ENCODE results near the gene GRK4. TPM values are rescaled to one million over a fixed set of nuclear protein-coding genes. Genes with fewer than 3 reads are reported as not detected.
"Not testable (repeated sequence)": the region's sequence is repeated elsewhere in the genome, so short reads cannot be mapped to it uniquely, and the experiment has no call there.

Gene GRK4
- polyA plus RNA-seq (ENCODE audit: insufficient read length): 11.2 TPM

DNA sequence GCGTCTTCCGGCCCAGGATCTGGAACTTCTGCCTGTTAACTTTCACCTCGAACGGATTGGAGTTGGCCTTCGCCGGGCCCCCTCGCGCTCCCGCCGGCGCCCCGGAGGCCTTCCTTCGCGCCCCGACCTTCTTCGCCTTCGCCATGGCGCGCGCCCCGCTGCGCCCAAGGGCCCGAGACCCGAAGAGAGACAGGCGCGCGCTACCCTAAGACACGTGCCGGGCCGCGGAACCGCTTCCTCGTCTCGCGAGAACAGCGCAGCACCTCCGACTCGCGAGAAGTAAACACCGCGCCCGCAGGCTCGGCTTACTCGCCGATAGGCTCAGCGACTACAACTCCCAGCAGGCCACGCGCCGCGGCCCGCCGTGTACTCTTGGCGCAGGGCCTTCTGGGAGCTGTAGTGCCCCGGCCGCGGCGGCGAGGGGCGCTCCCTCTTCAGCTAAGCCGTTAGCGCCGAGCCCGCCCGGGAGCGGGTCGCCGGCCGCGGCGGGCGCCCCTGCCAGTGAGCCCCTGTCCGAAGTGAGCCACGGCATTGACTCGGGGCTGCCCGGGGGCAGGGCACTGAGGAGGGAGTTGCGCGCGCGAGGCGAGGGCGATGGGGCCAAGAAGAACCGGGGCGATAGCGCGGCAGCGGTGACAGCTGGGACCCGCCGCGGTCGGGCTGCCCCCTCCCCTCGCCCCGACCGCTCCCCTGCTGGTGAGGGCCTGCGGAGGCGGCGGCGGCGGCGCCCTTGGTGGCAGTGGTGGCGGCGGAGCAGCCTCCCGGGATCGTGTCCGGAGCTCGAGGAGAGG is at the start of gene GRK4, which contains the start of gene NOP14:
TSS of gene GRK4 (plus strand) at position 397 of the 791 bp plus-strand sequence. CDS start 500 bp downstream, outside the sequence.
TSS of gene NOP14 (minus strand) at position 232 of the 791 bp plus-strand sequence. CDS start at position 145, 87 bp downstream.
- DNase-seq: peak; percentile 99

DNA sequence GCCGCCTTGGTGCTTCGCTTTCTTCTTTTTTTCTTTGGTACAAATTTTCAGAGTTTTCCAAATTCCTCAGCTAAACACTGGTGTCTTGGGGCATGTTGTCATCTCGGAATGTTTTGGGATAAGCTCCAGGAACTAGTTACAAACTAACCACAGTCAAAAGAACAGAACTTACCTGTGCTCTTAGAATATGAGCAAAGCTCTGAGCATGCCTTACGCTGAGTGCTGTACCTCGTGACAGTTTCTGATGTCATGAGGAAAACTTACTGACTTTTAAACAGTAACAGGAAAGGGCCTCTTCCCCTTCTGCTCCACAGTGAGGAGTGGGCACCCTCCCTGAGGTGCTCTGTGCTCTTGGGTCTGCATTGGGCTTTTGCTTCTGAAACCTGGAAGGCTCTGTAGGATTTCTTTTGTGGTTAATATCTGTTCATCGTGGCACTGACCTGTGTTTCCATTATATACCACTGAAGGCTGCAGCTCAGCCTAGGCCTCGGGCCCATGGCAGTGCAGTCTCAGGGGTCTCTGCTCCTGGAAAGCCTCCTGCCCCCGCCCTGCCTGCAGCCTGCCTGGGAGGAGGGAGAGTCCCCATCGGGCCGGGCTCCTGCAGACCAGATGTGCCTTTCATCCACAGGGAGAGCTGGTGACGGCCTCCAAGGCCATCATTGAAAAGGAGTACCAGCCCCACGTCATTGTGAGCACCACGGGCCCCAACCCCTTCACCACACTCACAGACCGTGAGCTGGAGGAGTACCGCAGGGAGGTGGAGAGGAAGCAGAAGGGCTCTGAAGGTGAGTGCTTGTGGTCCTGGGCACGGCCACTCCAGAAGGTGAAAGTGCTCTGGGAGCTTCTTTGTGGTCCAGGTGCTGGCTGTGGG is 48.9 kb upstream of the GRK4 start:
- DNase-seq: no peak

DNA sequence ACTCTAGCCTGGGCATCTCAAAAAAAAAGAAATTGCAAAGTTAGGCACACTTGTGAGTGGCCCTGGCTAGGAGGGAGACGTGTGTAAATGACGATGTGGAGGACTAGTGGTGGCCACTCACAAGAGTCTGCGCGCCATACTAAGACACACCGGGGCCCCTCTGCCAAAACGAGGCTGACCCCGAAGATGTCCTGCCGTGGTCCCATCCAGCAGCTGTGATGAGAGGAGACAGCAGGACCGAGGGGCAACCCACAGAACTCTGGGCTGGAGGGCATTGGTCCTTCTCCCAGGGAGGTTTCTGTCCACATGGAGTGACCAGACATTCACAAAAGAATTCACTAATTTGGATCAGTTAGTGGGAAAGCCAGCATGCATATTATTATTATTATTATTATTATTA is 47.6 kb upstream of the GRK4 start:
- no peak for DNase-seq

DNA sequence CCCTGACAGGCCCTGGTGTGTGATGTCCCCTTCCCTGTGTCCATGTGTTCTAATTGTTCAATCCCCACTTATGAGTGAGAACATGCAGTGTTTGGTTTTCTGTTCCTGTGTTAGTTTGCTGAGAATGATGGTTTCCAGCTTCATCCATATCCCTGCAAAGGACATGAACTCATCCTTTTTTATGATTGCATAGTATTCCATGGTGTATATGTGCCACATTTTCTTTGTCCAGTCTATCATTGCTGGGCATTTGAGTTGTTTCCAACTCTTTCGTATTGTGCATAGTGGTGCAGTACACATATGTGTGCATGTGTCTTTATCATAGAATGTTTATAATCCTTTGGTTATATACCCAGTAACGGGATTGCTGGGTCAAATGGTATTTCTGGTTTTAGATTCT is 46.7 kb upstream of the GRK4 start:
- DNase-seq: not testable (repeated sequence)

DNA sequence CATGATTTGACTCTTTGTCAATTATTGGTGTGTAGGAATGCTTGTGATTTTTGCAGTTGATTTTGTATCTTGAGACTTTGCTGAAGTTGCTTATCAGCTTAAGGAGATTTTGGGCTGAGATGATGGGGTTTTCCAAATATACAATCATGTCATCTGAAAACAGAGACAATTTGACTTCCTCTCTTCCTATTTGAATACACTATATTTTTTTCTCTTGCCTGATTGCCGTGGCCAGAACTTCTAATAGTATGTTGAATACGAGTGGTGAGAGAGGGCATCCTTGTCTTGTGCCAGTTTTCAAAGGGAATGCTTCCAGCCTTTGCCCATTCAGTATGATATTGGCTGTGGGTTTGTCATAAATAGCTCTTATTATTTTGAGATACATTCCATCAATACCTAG is 45.1 kb upstream of the GRK4 start:
- not testable (repeated sequence) for DNase-seq

DNA sequence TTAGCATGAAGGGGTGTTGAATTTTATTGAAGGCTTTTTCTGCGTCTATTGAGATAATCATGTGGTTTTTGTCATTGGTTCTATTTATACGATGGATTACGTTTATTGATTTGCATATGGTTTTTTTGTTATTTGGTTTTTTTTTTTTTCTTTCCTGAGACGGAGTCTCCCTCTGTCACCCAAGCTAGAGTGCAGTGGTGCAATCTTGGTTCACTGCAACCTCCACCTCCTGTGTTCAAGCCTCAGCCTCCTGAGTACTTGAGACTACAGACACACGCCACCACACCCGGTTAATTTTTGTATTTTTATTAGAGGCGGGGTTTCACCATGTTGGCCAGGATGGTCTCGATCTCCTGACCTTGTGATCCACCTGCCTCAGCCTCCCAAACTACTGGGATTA is 44.7 kb upstream of the GRK4 start:
- not testable (repeated sequence) for DNase-seq

DNA sequence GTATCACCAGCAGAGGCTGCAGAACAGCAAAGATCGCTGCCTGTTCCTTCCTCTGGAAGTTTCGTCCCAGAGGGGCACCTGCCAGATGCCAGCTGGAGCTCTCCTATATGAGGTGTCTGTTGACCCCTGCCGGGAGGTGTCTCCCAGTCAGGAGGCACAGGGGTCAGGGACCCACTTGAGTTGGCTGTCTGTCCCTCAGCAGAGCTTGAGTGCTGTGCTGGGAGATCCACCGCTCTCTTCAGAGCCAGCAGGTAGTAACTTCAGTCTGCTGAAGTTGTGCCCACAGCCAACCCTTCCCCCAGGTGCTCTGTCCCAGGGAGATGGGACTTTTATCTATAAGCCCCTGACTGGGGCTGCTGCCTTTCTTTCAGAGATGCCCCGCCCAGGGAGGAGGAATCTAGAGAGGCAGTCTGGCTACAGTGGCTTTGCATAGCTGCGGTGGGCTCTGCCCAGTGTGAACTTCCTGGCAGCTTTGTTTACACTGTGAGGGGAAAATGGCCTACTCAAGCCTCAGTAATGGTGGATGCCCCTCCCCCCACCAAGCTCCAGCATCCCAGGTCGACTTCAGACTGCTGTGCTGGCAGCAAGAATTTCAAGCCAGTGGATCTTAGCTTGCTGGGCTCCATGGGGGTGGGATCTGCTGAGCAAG is 40.8 kb upstream of the GRK4 start:
- not testable (repeated sequence) for DNase-seq

DNA sequence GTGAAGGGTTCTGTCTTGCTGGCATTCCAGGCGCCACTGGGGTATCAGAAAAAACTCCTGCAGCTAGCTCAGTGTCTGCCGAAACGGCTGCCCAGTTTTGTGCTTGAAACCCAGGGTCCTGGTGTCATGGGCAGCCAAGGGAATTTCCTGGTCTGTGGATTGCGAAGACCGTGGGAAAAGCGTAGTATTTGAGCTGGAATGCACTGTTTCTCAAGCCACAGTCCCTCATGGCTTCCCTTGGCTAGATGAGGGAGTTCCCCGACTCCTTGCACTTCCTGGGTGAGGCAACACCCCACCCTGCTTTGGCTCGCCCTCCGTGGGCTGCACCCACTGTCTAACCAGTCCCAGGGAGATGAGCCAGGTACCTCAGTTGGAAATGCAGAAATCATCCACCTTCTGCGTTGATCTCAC is 40.2 kb upstream of the GRK4 start:
- DNase-seq: no peak

DNA sequence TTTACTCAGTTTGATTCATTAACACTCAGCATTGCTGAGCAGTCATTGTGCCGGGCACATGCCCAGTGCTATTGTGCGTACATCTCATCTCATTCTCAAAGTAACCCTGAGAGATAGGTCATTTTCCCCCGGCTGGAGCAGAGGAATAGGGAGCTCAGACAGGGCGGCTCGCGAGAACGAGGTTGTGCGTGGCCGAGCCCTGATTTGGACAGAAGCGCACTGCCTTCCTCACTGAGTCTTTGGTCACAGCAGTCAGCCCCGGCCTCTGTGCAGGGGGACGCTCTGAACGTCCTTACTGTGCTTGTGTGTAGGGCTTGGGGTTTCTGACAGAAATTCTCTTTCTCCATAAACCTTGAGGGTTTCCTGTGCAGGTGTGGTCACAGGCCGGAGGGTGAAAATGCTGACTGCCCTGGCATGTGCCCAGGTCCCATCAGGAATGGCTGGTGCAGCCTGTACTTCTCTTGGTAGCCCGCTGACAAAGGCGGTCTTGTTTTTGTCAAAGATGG is 39.6 kb upstream of the GRK4 start:
- DNase-seq: no peak

DNA sequence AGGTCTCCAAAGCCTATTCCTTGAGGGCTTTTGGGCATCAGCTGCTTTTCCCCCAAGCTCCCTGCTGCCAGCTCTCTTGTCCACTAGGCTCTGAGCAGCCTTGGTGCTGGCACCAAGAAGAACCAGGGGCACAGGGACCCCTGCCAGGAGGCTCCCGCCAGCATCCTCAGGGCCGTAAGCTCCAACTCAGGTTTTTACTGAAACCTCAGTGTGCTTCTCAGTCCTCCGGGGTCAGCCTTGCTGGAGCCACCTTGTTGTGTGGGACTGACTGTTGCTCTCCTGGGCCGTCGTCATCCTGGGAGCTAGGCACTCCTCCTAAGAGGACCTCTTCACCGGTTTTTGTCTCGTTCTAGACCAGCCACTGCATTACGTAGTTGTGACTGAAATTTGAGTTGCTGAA is 39.1 kb upstream of the GRK4 start:
- DNase-seq: no peak

DNA sequence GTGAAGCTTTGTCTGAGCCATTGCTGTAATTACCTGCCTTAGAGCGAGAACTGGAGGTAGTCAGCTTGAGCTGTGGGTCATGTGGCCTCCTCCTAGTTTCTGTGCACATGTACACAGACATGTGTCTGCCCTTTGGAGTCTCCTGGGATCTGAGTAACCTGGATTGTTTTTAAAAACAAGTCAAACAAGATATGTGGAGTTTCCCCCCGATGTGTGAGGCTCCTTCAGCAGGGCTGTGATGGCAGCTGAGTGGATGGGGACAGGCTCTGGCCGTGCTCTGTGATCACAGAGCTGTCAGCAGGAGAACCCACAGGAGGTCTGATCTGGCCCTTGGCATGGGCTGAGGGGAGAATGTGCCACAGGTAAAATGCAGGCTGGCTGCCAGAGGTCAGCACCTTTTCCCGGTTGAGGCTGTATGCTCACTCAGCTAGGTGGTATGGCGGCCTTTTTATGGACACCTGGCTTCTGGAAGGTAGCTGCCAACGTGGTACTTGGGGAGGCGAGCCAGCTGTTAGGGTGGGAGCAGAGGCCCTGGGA is 38.5 kb upstream of the GRK4 start:
- no peak for DNase-seq

DNA sequence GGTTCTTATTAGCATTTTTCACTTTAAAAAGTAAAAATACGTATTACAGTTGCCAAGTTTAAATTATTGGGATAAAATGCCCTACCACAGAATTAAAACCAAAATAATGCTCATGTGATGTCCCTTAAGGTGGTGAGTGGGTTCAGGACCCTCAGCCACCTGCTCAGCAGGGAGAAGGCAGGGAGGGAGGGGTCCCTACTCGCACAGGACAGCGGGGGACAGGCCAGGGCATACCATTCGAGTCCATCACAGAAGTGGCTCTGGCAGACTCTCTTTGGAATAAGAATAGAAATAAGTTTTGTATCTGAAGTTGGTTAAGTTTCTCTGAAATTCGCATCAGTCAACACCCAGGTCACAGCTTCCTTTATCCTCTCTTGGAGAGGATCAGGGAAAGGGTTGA is 37.9 kb upstream of the GRK4 start:
- no peak for DNase-seq

DNA sequence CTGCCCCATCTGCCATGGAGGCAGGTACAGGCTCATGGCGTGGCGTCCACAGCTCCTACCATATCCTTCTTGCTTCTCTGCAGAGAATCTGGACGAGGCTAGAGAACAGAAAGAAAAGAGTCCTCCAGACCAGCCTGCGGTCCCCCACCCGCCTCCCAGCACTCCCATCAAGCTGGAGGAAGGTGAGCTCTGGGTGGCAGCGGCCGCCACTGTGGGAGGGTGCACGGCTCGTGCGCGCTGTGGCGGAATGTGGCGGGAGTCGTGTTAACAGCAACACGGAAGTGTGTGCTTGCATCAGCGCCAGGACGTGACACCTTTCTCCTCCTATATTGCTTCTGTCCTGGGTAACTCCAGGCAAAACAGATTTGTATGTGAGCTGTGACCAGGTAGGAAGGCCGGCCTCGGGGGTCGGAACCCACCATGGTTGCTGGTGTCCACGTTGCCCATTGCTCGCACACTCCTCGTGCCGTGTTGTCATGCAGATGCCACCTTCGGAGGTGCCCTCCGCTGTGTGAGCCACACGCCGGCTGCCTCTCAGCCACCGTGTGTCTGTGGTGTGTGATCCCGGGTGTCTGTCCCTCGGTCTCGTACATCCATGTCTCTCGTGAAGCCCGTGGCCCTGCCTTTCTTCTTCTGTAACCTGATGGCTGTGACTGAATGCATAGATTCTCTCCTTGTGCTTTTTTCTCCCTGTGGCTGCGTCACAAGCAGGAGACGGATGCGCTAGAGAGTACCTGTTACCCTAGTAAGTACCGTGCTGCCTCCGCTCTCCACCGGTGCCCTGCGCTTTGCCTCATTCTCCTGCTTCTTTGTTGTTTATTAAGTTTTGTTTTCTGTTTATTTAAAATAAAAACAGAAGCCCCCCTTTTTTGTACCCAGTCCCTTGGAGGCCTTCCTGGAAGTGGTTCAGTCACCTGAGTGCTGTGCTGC is 37.2 kb upstream of the GRK4 start:
- DNase-seq: no peak

DNA sequence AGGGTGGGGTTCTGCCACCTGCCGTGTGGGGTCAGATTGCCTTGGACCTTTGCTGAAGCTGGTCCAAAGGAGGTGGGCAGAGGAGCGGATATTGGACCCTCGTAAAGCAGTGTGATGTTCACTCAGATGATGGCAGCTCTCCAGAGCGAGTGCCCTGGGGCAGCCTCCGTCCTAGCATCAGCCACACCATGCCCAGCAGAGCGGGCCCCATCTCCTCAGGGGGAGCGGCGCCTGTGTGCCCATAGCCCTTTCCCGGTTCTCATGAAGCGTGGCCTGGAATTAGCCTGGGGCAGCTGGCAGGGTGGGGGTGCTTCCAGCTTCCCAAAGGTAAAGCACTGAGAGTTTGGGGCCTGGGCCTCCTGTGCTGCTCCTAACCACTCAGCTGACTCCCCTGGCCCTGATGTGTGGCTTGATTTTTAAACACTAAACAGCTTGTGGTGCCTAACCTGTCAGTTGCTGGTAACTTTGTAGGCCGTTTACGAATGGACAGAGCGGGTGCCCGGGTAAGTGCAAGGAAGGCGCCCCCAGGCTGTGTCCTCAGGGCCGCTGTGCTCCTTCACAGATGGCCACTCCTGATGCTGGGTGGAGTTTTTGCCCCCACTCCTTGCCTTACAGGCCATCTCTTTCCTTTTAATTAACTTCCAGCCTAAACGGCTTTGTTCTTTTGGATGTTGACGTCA is 36.2 kb upstream of the GRK4 start:
- DNase-seq: no peak

DNA sequence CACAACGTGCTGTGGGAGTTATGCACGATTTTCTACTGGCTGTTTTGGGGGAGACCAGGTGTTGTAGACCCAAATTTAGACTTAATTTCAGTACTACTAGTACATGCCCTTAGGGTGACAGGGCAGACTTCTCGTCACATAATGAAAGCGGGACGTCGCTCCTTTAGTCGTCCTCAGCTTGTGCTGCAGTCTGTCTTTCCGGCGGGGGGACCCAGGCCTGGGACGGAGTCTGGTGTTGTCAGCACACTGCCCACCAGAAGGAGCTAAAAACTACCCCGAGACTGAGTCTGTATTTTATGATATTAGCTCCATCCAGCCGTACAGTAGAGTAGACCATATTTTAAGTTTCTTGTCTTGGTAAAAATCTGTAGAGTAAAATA is 35.7 kb upstream of the GRK4 start:
- no peak for DNase-seq

DNA sequence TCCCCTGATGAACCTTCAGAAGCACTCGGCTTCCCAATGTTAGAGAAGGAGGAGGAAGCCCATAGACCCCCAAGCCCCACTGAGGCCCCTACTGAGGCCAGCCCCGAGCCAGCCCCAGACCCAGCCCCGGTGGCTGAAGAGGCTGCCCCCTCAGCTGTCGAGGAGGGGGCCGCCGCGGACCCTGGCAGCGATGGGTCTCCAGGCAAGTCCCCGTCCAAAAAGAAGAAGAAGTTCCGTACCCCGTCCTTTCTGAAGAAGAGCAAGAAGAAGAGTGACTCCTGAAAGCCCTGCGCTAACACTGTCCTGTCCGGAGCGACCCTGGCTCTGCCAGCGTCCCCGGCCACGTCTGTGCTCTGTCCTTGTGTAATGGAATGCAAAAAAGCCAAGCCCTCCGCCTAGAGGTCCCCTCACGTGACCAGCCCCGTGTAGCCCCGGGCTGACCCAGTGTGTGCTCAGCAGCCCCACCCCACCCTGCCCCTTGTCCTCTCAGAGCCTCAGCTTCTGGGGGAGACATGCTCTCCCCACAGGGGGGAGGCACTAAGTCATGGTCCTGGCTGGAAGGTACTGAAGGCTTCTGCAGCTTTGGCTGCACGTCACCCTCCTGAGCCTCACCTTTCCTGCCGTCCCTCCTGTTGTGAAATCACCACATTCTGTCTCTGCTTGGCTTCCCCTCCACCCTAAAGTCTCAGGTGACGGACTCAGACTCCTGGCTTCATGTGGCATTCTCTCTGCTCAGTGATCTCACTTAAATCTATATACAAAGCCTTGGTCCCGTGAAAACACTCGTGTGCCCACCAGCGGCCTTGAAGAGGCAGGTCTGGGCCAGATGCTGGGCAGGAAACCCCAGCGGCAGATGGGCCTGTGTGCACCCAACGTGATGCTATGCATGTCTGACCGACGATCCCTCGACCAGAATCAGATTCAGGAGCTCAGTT is 34.9 kb upstream of the GRK4 start:
- DNase-seq: no peak

DNA sequence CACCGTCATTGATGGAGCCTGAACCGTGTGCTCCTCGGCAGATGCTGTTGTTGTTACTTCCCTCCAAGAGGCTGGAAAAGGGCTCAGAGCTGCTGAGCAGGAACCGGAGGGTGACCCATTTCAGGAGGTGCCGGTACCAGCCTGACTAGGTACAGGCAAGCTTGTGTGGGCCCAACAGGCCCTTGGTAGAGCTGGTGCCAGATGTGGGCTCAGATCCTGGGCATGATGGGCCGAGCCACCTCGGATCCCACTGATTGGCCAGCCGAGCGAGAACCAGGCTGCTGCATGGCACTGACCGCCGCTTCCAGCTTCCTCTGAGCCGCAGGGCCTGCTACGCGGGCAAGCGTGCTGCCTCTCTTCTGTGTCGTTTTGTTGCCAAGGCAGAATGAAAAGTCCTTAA is 33.9 kb upstream of the GRK4 start:
- DNase-seq: no peak

DNA sequence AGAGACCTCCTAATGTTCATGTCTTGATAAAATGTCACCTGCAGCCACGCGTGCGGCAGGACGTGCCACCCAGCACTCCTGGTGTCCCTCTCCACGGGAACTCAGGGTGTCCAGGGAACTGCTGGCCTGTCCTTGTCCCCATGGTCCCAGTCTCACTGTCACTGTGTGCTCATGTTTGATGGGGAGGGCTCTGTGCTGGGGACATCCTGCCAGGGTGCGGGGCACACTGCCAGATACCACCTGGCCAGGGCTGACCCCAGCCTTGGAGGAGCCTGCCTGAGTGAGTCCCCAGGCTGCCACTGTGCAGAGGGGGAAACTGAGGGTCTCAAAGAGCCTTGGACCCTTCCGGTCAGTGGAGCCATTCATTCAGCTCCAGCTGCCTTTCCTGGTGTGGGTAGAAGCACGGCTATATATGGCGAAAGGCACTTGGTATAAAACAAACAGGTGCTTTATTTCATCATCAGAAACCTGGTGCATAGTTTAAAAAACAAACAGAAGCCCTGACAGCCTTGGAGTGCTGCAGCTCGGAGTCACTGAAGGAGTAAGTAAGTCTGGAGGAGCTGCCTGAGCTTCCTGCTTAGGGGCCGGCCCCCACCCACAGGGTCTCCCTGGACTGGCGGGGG is 33.1 kb upstream of the GRK4 start:
- no peak for DNase-seq

All from hindlimb muscle (tissue), 1 donor.